GM21737 (cell line): ENCODE data around the gene ASIC5.
"Not testable (repeated sequence)": the region's sequence is repeated elsewhere in the genome, so short reads cannot be mapped to it uniquely, and the experiment has no call there.

ENCODE experiments used
- ATAC-seq: cut with Tn5 transposase; IDR thresholded peaks from one replicate; pipeline ENCODE4 v1.9.1; 2021; ENCODE audit warnings: mild to moderate bottlenecking, moderate library complexity; ENCODE audit not compliant: unreplicated experiment

The ASIC5 gene

GRCh38 chr4:155802190-155802959 lies 63.7 kb downstream of the ASIC5 start:
- ATAC-seq: no peak

GRCh38 chr4:155800685-155801343 lies 65.3 kb downstream of the ASIC5 start:
- ATAC-seq: no peak

- no peak for ATAC-seq
These were observed 66.3 kb downstream of the ASIC5 start for GRCh38 chr4:155799794-155800123.

GRCh38 chr4:155799116-155799793 lies 66.8 kb downstream of the ASIC5 start:
- no peak for ATAC-seq

- not testable (repeated sequence) for ATAC-seq
These were observed 68.5 kb downstream of the ASIC5 start for GRCh38 chr4:155797581-155797980.

- ATAC-seq: peak; percentile 62
These were observed 70.1 kb downstream of the ASIC5 start for GRCh38 chr4:155795991-155796390.

- ATAC-seq: no peak
These were observed 71.4 kb downstream of the ASIC5 start for GRCh38 chr4:155794589-155795236.

GRCh38 chr4:155789982-155790381 lies 76.1 kb downstream of the ASIC5 start:
- no peak for ATAC-seq

GRCh38 chr4:155789391-155789790 lies 76.7 kb downstream of the ASIC5 start:
- ATAC-seq: no peak

- peak; percentile 99 for ATAC-seq
These were observed 78.9 kb downstream of the ASIC5 start for GRCh38 chr4:155787113-155787710.

GRCh38 chr4:155785828-155786227 lies 80.2 kb downstream of the ASIC5 start:
- ATAC-seq: no peak

GRCh38 chr4:155784637-155785036 lies 81.4 kb downstream of the ASIC5 start:
- no peak for ATAC-seq

- no peak for ATAC-seq
These were observed 84.7 kb downstream of the ASIC5 start for GRCh38 chr4:155781249-155781831.

GRCh38 chr4:155780775-155781174 lies 85.3 kb downstream of the ASIC5 start:
- no peak for ATAC-seq
